Lower leg skin (tissue), 4 donors: ENCODE results near the gene MMP20. TPM values are rescaled to one million over a fixed set of nuclear protein-coding genes. Genes with fewer than 3 reads are reported as not detected.

Experiments used
- DNase-seq, 2 donors: peaks; one replicate each; pipeline ENCODE4 v3.0.0-alpha.2; 2019; ENCODE audit warnings: low spot score in 2 of 2
- H3K4me3 ChIP-seq: fragments of 200-600 bp; sonication (generic); 2 replicates; pipeline ENCODE4 v1.5.1; 2017; ENCODE audit warnings: mild to moderate bottlenecking, low read depth; ENCODE audit not compliant: poor library complexity, severe bottlenecking
- POLR2A ChIP-seq, 2 donors: fragments of 450-650 bp; IDR thresholded peaks; one replicate each; pipeline ENCODE4 v1.6.1; 2016 to 2017; ENCODE audit warnings: antibody characterized with exemption in 2 of 2, mild to moderate bottlenecking in 1 of 2, moderate library complexity in 1 of 2
- WGBS, 2 donors: methylation state at CpG; one replicate each; pipeline ENCODE4 v1.1.5; 2018; 5-methylcytosine and 5-hydroxymethylcytosine counted together
- intact Hi-C: fragments of 100-400 bp; cut with DNase I; formaldehyde crosslinking; loops from one replicate; pipeline ENCODE4 v1.15.0; 2023; ENCODE audit warnings: low total_unique reads
- total RNA-seq, 4 donors: library from RNA; depleted of rRNA; stranded (reverse); fragments of >200 nt; gene quantifications; one replicate each; pipeline ENCODE4 v1.1.0, GENCODE V29; 2016
- TF ChIP-seq, protein P1 (sequence below), 3 donors: fragments of 450-650 bp; IDR thresholded peaks; one replicate each; pipeline ENCODE4 v1.5.1; 2016; ENCODE audit warnings: antibody characterized with exemption in 3 of 3, mild to moderate bottlenecking in 3 of 3, moderate library complexity in 2 of 3

The MMP20 gene, protein sequence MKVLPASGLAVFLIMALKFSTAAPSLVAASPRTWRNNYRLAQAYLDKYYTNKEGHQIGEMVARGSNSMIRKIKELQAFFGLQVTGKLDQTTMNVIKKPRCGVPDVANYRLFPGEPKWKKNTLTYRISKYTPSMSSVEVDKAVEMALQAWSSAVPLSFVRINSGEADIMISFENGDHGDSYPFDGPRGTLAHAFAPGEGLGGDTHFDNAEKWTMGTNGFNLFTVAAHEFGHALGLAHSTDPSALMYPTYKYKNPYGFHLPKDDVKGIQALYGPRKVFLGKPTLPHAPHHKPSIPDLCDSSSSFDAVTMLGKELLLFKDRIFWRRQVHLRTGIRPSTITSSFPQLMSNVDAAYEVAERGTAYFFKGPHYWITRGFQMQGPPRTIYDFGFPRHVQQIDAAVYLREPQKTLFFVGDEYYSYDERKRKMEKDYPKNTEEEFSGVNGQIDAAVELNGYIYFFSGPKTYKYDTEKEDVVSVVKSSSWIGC
- not detected for total RNA-seq

DNA sequence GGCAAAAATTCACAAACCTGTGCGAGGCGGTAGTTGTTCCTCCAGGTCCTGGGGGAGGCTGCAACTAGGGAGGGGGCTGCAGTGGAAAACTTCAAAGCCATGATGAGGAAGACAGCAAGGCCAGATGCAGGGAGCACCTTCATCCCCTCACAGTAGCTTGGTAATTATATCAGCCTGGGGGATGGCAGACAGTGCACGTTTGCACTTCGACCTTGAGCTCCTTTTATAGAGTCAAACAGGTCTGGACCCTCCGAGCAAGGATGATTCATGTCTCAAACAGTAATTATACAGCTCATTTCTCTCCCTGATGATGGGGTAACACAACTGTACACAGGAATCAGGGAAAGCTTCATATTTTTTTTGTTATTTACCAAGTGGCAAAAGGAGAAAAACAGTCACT, at the start of gene MMP20:
MMP20 (minus strand) TSS at position 156 of the 400 bp plus-strand sequence; CDS start at position 143, 13 bp downstream.
- no peak for TF ChIP-seq POLR2A (IDR thresholded peaks at IDR 0.05)
- TF ChIP-seq, protein P1, sequence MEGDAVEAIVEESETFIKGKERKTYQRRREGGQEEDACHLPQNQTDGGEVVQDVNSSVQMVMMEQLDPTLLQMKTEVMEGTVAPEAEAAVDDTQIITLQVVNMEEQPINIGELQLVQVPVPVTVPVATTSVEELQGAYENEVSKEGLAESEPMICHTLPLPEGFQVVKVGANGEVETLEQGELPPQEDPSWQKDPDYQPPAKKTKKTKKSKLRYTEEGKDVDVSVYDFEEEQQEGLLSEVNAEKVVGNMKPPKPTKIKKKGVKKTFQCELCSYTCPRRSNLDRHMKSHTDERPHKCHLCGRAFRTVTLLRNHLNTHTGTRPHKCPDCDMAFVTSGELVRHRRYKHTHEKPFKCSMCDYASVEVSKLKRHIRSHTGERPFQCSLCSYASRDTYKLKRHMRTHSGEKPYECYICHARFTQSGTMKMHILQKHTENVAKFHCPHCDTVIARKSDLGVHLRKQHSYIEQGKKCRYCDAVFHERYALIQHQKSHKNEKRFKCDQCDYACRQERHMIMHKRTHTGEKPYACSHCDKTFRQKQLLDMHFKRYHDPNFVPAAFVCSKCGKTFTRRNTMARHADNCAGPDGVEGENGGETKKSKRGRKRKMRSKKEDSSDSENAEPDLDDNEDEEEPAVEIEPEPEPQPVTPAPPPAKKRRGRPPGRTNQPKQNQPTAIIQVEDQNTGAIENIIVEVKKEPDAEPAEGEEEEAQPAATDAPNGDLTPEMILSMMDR (IDR thresholded peaks at IDR 0.05), result no peak
- intact Hi-C loops, result no loop called here
- 74 to 79% methylated on average over 5 of the region's 5 CpGs for WGBS, 2 donors
- no peak within 1 kb of the TSS for H3K4me3 ChIP-seq
- no peak for DNase-seq

DNA sequence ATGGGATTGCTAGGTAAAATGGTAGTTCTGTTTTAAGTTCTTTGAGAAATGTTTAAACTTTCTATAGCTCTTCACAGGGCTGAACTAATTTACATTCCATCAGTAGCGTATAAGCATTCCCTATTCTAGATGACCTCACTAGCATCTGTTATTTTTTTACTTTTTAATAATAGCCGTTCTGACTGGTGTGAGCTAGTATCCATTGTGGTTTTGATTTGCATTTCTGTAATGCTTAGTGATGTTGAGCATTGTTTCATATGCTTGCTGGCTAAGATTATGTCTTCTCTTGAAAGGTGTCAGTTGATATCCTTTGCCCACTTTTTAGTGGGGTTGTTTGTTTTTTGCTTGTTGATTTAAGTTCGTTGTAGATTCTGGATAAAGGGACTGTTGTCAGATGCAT, 44.5 kb upstream of the MMP20 start:
- no peak overlapping the region for H3K4me3 ChIP-seq
- WGBS, 2 donors, result 67 to 71% methylated on average over 3 of the region's 3 CpGs
- no peak for DNase-seq
- intact Hi-C loops, result no loop called here
- TF ChIP-seq, protein P1 (IDR thresholded peaks at IDR 0.05), result no peak
- no peak for TF ChIP-seq POLR2A (IDR thresholded peaks at IDR 0.05)

DNA sequence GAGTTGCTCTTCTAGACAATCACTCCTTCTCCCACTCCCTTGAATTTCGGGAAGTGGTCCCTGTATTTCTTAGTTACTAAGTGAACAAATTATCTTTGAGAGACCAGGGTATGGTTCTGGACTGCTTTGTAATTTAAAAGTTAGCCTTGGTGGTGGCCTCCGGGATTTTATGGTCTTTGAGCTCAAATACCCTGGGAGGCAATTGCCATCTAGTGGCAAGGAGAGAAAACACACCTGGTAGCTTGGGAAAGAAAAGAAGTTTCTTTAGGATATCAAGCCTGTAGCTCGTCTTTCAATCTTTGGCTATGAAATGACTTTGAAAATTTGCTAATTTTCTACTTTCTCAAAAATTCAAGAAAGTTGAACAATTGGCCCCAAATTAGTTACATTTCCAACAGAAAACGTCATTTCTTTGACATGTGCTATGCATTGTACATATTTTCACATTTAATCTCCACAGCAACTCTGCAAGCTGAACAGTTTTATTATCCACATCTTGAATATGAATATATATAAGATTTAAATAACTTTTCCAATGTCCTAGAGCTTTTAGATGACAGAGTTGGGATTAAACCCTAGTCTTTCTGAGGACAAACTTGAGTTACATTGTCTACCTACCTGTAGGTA, 41.3 kb upstream of the MMP20 start:
- DNase-seq, result no peak
- 12 to 16% methylated on average over 4 of the region's 4 CpGs for WGBS, 2 donors
- no peak overlapping the region for H3K4me3 ChIP-seq
- TF ChIP-seq POLR2A (IDR thresholded peaks at IDR 0.05), result no peak
- TF ChIP-seq, protein P1 (IDR thresholded peaks at IDR 0.05), result peak in 1 of 3 donors; percentile 13
- intact Hi-C loops, result no loop called here

DNA sequence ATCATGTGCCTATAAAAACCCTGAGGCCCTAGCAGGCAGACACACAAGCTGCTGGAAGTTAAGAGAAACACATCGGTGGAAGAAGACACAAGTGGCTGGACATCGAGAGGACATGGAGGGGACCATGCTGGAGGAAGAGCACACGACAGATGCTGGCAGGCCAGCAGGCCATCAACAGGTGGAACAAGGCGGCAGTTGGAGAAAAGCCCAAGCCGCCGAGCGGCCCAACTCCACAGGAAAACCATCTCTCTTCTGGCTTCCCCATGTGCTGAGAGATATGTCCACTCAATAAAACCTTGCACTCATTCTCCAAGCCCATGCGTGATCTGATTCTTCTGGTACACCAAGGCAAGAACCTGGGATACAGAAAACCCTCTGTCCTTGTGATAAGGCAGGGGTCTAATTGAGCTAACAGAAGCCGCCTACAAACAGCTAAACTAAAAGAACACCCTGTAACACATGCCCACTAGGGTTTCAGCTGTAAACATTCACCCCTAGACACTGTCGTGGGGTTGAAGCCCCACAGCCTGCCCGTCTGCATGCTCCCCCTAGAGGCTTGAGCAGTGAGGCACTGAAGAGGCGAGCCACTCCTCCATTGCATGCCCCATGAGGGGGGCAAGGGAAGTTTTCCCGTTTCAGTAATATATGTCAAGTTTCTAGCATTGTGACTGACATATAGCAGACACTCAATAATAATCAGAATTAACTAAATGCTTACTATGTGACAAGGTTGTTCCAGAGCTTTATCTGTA, 39.0 kb upstream of the MMP20 start:
- intact Hi-C loops, result no loop called here
- TF ChIP-seq, protein P1 (IDR thresholded peaks at IDR 0.05), result no peak
- TF ChIP-seq POLR2A (IDR thresholded peaks at IDR 0.05), result no peak
- no peak overlapping the region for H3K4me3 ChIP-seq
- DNase-seq, result no peak
- 81 to 86% methylated on average over 13 of the region's 13 CpGs for WGBS, 2 donors

DNA sequence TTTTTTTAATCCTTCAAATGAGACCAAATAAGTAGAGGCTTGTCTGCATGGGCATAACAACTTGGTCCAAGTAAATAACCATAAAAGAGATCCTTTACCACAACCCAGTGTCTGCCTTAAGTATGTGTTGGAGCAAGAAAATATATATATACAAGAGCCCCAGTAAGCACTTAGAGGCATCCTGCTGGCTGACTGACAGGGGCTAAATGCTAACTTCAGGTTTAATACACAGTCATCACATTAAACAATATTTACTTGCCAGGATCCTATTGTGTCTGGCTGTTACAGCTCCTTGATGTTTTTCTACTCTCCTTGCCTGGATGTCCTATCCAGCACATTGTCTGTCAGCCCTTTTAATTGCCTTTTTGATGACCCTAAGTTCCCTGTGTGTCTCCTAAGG, 37.5 kb upstream of the MMP20 start:
- no peak for DNase-seq
- intact Hi-C loops, result no loop called here
- TF ChIP-seq, protein P1 (IDR thresholded peaks at IDR 0.05), result no peak
- no peak for TF ChIP-seq POLR2A (IDR thresholded peaks at IDR 0.05)
- H3K4me3 ChIP-seq, result no peak overlapping the region
